ENCODE measurements around the gene RERE. TPM values are rescaled to one million over a fixed set of nuclear protein-coding genes. Genes with fewer than 3 reads are reported as not detected.

Gene RERE
- total and polyA plus RNA-seq, 2 experiments from 2014 or later = 148 to 170 TPM

DNA sequence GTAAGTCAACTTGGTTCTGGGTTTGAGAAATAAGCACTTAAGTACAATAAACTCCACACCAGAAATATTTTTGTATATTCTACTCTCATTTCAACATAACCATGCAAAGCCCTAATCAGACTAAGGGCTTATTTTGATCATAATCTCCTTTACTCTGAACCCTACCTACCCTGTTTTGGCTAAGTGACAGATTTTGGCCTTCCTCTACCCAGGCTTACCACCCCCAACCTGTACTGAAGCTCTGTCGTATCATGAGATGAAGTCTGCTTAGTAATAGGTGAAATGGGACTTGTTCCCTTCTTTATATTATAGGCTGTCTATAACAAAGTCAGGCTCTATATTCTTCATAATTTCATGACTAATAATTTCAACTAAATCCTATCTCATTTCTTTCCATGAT lies 135.5 kb downstream of the RERE start (continued):
- TF ChIP-seq ZNF462 (CRISPR knock-in tag; IDR thresholded peaks at IDR 0.05) = no peak
- no peak for TF ChIP-seq NANOG (IDR thresholded peaks at IDR 0.05; ENCODE audit: borderline replicate concordance)
- TF ChIP-seq ZNF331 (CRISPR knock-in tag; IDR thresholded peaks at IDR 0.05; ENCODE audit: low read depth) = no peak
- no peak for TF ChIP-seq ZNF114 (CRISPR knock-in tag; IDR thresholded peaks at IDR 0.05)
- no peak for TF ChIP-seq POLR2AphosphoS5 (IDR thresholded peaks at IDR 0.05; ENCODE audit: low read depth)

DNA sequence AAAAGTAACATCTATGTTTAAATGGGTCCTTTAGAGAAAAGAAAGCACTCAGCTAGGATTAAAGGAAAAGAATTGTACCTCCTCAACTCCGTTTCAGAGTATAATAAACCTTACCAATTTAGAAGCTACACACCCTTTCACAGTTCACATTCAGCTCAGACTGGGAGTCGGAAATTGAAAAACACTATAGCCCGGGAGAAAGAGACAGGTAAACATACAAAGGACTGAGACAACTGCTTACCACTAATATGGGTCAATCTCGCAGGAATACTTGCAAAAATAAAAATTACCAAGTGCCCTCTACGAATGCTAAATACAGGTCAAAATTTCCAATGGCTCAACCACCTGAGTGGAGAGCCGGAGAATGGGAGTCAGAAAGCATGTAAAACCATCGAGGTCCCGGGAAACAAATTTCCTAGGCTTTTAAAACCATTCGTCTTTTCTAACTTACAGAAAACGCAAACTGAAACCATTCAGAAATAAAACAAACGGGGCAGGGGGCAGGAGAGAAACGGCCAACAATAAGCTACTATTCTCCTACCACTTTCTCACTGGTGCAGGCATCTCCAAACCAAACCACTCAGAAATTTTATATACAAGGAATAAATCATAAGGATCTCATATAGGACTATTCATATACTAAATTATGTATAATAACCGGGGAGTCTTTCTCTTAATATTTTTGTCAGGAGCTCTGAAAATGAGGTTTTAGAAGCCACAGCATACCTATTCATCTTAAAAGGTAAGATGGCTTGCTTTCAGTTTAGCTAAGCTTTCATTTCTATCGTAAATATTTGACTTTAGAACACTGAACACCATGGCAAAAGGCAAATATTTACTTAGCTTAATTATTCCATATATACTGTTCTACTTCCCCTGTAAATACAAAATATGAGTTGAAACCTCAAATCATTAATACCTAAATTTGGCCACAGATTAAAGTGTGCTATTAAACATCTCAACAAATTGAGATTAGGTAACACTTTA lies 136.5 kb downstream of the RERE start:
- no peak overlapping the region for H2AFZ ChIP-seq
- H3F3A ChIP-seq (replicated peaks; ENCODE audit: low read depth) = no peaks in the 10 kb centered on the region
- H3K27ac Mint-ChIP-seq = no peak overlapping the region
- no peak overlapping the region for H3K4me3 ChIP-seq
- H3K9me3 Mint-ChIP-seq = no peaks in the 10 kb centered on the region
- peaks cover 100% of the 10 kb centered on the region for H3K79me2 ChIP-seq (replicated peaks; ENCODE audit: insufficient read depth)
- H3K9me2 ChIP-seq (ENCODE audit: insufficient read depth) = no peaks in the 10 kb centered on the region
- no peak for DNase-seq (ENCODE audit: low spot score)
- peak overlapping the region; percentile 48 for H3K27ac ChIP-seq (ENCODE audit: low read depth)
- peaks cover 83% of the 10 kb centered on the region for H4K20me1 ChIP-seq (replicated peaks; ENCODE audit: insufficient read depth)
- no peak overlapping the region for H3K4me3 Mint-ChIP-seq
- H3K4me2 ChIP-seq = peak overlapping the region; percentile 13; the same call in 1 of the 2 replicates
- no peaks in the 10 kb centered on the region for H3K36me3 ChIP-seq (ENCODE audit: insufficient read depth)
- peaks cover 2% of the 10 kb centered on the region for H3K27me3 Mint-ChIP-seq (ENCODE audit: insufficient read depth, low read depth, poor library complexity)
- peaks cover 83% of the 10 kb centered on the region for H3K4me1 ChIP-seq (ENCODE audit: insufficient read depth)
- ATAC-seq = no peak
- H3K27me3 ChIP-seq (ENCODE audit: insufficient read depth) = no peaks in the 10 kb centered on the region
- peaks cover 37% of the 10 kb centered on the region for H3K4me1 Mint-ChIP-seq
- H3K36me3 Mint-ChIP-seq (ENCODE audit: low read depth) = no peaks in the 10 kb centered on the region
- TF ChIP-seq ZNF114 (CRISPR knock-in tag; IDR thresholded peaks at IDR 0.05) (no peak), STAT1 (IDR thresholded peaks at IDR 0.05; ENCODE audit: unreplicated experiment) (no peak), JUNB (IDR thresholded peaks at IDR 0.05; ENCODE audit: unreplicated experiment) (no peak), EZH2 (IDR thresholded peaks at IDR 0.05; ENCODE audit: low read depth, unreplicated experiment) (no peak), POLR2AphosphoS5 (IDR thresholded peaks at IDR 0.05; ENCODE audit: low read depth) (no peak), ZNF462 (CRISPR knock-in tag; IDR thresholded peaks at IDR 0.05) (no peak)
